DMS114 treated with DMSO at 0.1 percent for 48 hours (cell line): ENCODE data around the gene SHISAL1.

Source experiments
- DNase-seq: peaks from one replicate; lab custom pipeline; 2025; ENCODE audit not compliant: unreplicated experiment; lab: John Stamatoyannopoulos, UW

Gene SHISAL1

DNA sequence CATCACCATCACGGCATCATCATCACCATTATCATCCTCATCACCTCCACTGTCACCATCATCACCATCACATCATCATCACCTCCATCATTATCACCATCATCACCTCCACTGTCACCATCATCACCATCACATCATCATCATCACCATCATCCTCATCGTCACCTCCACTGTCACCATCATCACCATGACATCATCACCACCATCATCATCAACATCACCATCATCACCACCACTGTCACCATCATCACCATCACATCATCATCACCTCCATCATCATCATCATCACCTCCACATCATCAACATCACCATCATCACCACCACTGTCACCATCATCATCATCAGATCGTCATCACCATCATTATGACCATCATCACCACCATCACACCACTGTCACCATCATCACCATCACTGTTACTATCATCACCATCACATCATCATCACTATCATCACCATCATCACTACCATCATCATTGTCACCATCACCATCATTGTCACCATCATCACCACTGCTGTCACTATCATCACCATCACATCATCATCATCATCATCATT lies 99.2 kb downstream of the SHISAL1 start:
- no peak for DNase-seq

DNA sequence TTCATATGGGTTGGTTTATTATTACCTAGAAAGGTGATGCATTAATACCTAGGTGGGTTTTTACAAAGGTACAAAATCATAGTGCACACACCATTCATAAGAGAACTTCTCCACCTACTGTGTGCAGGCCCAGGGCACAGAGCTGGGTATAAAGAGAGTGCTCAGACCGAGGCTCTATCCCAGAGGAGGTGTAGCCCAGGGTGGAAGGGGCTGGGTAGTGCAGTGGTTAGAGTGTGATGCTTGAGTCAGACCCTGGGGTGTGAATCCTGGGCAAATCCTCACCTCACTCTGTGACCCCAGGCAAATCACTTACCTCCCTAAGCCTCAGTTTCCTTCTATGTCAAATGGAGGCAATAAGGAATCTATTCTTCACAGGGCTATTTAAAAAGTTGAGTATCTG lies 99.8 kb downstream of the SHISAL1 start:
- DNase-seq = no peak

DNA sequence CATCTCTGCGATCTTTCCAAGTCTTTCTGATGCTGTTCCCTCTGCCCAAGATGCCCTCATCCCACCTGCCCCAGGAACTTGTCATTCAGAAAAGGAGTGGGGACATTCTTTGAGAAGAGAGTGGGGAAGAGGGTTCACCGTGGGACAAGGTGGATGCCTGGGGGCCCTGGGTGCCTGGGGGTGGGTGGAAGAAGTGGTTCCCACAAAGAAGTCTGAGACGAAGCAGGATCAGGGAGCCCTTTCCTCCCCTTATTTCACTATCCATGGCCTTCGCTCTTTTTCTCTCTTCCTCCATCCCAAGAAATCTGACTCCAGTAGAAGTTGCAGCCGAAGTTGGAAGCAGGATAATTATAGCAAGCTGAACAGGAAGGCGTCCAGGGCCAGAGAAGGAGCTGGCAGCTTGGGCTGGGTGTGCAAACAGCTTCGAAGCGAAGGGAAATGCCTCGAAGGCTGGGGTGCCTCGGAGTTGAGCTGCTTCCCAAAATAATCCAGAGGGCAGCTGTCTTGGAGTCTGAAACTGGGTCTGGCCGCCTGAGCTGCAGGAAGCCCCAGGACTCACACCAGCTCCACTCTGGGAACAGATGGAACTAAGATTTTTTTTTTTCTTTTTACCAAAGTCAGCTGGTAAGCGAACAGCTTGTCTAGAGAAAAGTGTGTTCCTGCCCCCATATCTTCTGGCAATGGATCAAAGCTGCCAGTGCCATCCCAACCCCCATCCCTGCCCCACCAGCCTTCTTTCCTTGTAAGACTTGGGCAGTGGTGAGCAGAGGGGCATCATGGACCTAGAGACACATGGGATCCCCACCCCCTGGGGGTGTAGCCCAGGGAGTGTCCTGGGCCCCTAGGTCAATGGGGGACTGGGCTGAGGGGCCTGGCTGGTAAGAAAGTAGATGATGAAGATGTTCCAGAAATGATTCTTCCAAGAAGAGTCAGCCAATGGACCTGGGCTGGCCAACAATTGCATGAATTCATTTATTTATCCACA lies 100.5 kb downstream of the SHISAL1 start:
- no peak for DNase-seq

DNA sequence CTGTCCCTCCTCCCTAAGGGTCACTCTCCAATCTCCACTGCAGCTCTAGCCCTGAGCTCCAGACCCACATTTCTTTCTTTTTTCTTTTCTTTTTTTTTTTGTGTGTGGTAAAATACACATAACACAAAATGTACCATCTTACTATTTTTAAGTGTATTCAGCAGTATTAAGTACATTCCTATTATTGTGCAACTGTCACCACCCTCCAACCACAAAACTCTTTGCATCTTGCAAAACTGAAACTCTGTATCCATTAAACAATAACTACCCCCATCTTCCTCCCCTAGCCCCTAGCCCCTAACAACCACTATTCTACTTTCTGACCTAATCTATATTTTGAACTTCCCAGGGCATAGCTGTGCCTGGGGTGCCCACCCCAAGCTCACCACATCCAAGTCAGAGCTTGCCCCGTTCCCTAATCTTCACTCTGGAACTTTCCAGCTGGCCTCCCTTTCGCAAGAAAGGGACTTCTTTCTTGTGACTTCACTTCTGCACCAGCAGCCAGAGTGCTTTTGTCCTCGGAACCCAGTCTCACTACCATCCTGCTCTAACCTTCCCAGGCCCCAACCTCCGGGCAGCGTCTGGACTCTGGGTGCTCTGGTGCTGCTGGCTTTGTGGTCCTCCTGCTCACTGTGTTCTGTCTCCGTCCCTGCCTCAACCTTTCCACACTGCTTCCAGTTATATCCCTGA lies 101.3 kb downstream of the SHISAL1 start:
- DNase-seq = no peak

DNA sequence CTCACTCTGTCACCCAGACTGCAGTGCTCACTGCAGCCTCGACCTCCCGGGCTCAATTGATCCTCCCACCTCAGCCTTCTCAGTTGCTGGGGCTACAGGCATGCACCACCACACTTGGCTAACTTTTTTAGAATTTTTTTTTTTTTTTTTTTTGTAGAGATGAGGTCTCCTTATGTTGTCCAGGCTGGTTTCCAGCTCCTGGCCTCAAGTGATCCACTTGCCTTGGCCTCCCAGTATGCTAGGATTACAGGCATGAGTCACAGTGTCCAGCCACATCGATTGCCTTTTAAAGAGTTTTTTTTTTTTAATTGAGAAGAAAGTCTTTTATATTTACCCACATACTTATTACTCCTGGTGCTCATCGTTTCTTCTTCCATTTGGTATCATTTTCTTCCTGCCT lies 102.0 kb downstream of the SHISAL1 start:
- no peak for DNase-seq

DNA sequence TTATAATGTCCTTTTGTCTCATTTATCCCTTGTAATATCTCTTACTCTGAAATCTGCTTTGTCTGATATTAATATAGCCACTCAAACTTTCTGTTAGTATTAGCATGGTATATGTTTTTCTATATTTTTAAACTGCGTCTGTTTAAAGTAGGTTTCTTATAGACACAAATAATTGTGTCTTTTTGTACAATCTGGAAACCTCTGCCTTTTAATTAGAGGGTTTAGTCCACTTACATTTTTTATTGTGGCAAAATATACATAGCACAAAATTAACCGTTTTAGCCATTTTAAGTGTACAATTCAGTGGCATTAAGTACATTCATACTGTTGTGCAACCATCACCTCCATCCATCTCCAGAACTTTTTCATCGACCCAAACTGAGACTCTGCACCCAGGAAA lies 103.4 kb downstream of the SHISAL1 start:
- no peak for DNase-seq

DNA sequence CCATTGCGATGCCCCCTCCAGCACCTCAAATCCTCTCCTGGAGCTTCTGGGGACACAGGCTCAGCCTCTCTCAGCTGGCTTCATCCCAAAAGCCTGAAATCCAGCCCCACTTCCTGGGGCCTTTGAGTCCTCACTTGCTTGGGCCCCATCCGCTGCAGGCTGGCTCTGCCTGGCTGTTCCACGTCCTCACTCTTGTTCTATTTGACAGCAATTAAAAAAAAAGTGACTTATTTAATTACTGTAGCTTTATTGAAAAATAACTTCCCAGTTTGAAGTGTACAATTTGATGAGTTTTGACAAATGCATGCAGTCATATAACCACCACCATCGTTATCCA lies 104.8 kb downstream of the SHISAL1 start:
- no peak for DNase-seq

DNA sequence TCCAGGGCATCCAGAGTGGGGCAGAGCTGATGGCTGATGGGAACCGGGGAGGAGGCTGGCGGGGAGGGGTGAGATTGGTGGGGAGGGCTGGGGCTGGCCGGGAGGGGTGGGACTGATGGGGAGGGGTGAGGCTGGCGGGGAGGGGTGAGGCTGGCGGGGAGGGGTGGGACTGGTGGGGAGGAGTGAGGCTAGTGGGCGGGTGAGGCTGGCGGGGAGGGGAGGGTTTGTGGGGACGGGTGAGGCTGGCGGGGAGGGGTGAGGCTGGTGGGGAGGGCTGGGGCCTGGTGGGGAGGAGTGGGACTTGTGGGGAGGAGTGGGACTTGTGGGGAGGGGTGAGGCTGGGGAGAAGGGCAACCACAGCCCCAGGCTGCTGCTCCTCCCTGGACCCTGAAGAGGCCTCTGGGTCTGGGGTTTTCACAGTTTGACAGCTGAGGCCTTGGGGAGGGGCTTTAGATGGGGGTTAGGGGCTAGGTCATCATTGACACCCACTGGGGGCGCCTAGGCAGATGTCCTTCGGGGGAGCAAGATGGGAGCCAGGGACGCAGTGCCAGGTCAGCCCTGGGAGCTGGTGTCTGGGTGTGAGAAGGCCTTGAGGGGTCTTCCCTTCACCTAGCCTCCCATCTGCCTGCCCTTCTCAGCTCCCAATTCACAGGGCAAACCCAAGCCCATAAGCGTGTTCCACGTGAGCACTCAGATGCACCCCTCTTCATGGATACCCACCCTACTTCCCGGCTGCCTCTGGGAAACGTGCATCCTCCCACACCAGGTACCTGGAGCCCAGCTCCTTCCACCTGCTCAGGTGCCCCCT lies 105.4 kb downstream of the SHISAL1 start:
- DNase-seq = no peak

DNA sequence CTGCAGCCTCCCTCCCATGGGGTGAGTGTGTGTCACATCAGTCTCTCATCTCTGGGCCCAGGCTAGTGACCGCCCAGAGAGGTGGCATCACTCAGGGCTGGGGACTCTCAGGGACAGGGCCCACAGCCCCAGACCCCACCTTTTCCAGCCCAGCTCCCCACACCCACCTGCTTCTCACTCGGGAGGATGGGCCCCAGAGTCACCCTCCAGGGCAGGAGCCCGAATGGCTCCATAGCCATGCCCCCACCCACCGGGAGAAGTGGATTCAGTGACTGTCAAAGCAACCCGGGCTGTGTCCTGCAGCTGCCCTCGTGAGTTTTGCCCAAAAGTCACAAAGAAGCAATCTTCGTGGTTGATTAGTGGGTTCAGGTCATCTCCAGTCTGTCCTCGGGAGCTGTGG lies 106.1 kb downstream of the SHISAL1 start:
- DNase-seq = no peak

DNA sequence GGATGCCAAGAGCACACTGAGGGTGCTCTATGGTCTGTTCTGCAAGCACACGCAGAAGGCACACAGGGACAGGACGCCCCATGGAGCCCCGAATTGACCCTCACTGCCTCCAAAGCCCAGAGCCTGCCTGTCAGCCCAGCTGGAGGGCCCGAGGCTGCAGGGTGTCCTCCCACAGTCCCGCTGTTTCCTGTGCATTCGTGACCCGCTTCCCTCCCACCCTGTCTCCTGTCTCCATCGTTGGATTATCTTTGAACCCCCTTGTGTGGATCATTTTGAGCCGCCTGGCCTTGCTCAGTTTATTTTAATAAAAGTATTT lies 106.5 kb downstream of the SHISAL1 start:
- no peak for DNase-seq

DNA sequence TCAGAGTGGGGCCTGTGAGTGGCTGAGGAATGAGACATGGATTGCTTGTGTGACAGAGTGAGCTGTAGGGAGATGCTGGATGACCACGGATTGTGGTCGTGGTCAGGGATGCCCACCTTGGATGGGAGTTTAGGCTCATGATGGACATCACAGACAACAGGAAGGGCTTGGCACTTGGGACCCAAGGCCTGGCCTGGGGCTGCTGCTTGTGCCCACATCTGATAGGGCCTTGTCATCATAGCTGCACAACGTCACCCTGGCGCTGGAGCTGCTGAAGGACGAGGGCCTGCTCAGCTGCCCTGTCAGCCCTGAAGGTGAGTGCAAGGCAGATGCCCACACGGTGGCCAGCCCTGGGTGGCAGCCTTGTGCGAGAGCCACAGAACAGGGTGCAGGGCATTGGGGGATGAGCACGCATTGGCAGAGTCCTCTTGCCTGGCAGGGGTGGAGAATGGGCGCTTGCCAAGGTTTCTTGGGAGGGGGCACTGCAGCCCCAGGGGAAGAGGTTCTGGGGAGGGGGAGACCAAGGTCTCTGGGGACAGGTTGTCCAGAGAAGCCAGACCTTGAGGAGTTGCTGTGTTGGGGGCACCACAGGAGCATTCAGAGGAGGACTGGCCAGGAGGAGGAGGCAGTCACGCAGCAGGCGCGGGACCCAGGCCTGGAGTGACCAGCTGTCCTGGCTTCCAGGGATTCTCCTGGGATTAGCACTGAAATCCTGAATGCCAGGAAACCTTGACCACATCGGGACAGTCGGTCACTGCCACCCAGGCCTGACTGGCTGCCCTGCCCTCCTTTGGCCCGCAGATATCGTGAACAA lies 107.0 kb downstream of the SHISAL1 start:
- DNase-seq = no peak

DNA sequence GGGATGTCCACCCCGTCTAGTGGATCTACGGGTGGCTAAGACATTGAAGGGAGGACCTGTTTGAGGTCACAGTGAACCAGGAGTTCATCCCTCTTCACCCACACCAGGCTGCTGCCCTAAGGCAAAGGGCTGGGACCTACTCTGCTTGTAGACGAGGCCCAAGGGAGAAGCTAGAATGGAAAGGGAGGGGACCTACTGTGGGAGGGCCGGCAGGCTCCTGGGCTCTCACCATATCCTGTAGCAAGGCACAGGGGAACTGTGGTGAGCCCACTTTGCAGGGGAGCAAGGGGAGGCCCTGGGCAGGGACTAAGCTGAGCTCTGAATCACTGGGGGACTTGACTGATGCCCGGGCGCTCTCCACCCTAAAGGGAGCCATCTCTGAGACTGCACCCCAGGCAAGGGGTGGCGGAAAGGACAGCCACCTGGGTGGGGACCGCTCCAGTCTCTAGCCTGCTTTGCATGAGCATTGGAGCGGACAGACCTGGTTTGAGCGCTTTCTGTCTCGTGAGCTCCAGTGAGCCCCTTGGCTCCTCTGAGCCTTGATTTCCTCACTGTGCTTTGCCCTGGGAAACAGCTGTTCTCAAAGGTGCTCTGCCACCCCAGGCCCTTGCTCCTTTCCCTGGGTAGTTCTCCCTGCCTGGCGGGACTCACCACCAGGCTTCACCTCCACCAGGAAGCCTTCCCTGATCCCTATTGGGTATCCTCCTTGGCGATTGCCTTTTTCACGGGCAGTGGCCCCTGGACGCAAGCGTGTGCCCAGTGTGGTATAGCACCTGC lies 107.8 kb downstream of the SHISAL1 start:
- DNase-seq = no peak

DNA sequence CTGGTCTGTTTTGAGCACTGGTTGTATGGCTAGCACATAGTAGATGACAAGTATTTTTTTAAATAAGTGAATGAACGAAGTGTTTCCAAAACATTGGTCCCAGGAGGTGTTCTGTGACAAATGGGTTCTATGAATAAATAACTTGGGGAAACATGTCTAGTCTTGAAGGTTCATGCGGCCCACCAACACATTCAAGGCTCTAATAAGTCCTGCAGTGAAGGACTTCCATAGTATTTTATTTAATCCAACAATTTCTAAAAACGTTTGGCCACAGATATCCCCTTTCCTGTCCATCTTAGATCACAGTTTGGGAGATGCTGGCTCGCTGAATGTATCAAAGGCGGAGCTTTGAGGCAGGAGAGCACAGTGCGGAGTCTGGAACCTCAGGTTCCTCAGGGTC lies 109.5 kb downstream of the SHISAL1 start:
- no peak for DNase-seq

DNA sequence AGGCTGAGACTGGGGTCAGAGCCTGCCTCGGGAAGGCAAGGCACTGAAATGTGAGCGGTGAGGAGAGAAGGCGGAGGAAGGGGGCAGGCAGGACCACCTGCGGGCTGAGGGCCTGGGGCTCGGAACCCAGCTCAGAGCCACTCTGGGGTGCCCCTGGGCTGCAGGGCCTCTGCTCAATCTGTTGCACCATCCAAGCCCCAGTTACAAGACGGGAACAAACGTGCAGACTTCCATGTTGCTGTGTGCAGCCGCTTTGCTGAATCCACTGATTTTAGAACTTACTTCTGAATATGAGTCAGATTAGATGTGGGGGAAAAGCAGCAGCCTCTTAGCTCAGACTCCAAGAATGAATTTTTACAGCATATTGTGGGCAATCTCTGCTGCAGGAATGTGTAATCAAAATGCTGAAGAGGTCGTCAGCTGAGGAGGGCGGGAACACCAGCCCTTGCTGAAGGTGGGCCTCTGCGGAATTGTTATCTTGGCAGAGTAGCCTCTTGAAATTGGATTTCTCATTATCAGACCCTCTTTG lies 110.4 kb downstream of the SHISAL1 start:
- no peak for DNase-seq

DNA sequence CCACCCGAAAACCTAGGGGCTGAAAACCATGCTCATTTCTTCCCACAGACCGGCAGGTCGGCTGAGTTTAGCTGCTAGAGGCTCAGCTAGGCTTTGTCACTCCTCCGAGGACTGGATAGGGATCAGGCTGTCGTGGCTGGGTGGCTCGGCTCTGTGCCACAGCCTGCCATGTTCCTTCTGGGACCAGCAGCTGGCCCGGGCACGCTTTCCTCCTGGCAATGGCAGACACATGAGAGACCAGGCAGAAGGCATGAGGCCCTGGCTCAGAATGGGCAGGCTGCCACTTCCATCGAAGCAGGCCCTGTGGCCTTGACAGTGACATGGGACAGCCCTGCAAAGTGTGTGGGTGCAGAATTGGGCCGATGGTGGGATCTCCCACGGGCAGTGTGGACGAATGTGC lies 111.1 kb downstream of the SHISAL1 start:
- DNase-seq = no peak

DNA sequence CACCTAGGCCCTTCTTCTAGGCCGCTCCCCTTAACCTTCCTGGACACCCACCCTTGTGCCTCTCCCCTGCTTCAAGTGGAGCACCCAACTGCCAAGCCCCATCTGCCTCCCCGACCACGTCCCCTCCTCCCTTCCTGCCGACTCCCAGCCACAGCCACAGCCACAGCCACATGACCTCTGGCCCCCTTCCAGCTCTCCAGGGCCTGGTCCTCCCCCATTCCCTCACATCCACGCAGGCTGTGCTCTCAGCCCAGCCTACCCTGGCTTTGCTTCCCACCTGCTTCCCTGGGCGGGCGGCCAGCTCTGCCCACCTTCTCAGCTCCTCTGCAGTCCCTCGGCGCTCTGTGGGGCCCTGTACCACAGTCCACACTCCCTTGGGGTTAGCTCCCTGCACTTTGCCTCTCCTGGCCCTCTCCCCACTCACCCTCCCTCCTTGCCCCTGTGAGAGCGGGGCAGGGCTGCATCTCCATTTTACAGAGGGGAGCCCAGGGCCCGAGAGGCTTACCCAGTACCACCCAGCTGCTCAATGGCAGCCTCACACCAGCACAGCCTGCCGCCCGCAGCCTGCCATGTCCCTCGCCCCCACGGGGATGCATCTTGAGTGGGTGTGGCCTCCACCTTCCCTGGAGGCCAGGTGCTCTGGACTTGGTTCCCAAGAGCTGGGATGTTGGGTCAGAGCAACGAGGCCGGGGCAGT lies 111.7 kb downstream of the SHISAL1 start:
- DNase-seq = no peak

DNA sequence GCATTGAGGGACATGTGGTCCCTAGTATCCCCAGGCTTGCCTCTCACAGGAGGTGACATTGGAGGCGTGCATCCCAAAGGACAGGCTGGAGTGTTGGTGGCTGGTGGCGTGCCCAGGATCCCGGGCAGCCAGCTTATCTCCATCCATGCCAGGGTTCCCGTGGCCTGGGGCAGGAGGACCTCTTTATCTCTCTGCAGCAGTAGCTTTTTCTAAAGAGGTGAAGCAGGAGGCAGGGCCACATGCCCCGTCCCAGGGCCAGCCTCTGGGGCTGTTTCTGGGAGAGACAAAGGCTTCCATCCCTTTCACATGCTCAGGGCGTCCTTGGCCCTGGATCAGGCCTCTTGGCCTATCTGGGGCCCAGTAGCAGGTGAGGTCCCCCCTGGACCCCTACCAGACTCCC lies 112.3 kb downstream of the SHISAL1 start:
- no peak for DNase-seq

DNA sequence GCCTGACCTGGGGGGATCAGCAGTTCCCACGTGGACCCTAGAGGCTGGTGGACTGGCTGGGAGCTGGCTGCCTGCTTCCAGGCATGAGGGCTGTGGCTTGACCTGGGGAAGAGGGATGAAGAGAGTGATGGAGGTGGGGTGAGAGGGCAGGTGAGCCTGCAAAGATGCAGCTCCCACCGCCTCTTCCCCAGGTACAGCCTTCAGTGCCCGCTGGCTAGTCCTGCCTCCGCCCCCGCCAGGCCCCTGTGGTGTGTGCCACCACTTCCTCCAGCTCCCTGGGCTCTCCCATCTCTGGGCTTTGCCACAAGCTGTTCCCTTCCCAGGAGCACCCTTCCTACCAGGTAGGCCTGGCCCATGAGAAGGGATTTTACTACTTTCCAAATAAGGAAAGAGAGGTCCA lies 112.9 kb downstream of the SHISAL1 start:
- no peak for DNase-seq

DNA sequence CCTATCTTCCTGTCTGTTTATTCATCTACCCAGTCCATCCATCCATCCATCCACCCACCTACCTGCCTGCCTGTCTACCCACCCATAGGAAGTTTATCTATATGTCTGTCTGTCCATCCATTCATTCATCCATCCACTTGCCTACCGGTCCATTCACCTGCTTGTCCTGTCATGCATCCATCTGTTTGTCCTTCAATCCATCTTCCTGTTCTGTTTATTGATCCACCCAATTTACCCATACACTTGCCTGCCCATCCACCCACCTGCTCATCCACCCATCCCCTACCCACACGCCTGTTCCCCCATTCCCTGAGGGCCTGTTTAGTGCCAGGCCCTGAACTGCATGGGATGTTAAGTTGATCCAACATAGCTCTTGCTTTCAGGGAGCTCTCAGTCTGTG lies 113.6 kb downstream of the SHISAL1 start:
- DNase-seq = no peak
